ENCODE measurements around the gene SPATS2L.

SPATS2L gene

GRCh38 chr2:200406379-200406778 is 99.9 kb downstream of the SPATS2L start:
- no peak for TF ChIP-seq CTCF (IDR thresholded peaks at IDR 0.05; ENCODE audit: insufficient read depth, low read depth, low read length, missing control alignments)
- H3K4me3 ChIP-seq (ENCODE audit: low read length): no peak overlapping the region
- DNase-seq (ENCODE audit: low read depth): no peak

GRCh38 chr2:200408428-200409316 is 102.2 kb downstream of the SPATS2L start:
- H3K4me3 ChIP-seq (ENCODE audit: low read length): no peak overlapping the region
- TF ChIP-seq CTCF (IDR thresholded peaks at IDR 0.05; ENCODE audit: insufficient read depth, low read depth, low read length, missing control alignments): no peak
- peak; percentile 69 for DNase-seq (ENCODE audit: low read depth)

GRCh38 chr2:200411831-200412230 is 105.3 kb downstream of the SPATS2L start:
- no peak overlapping the region for H3K4me3 ChIP-seq (ENCODE audit: low read length)
- DNase-seq (ENCODE audit: low read depth): no peak
- no peak for TF ChIP-seq CTCF (IDR thresholded peaks at IDR 0.05; ENCODE audit: insufficient read depth, low read depth, low read length, missing control alignments)

GRCh38 chr2:200414367-200414766 is 107.9 kb downstream of the SPATS2L start:
- no peak for DNase-seq (ENCODE audit: low read depth)
- no peak overlapping the region for H3K4me3 ChIP-seq (ENCODE audit: low read length)
- no peak for TF ChIP-seq CTCF (IDR thresholded peaks at IDR 0.05; ENCODE audit: insufficient read depth, low read depth, low read length, missing control alignments)

GRCh38 chr2:200415455-200415854 is 109.0 kb downstream of the SPATS2L start:
- no peak overlapping the region for H3K4me3 ChIP-seq (ENCODE audit: low read length)
- no peak for DNase-seq (ENCODE audit: low read depth)
- no peak for TF ChIP-seq CTCF (IDR thresholded peaks at IDR 0.05; ENCODE audit: insufficient read depth, low read depth, low read length, missing control alignments)

- TF ChIP-seq CTCF (IDR thresholded peaks at IDR 0.05; ENCODE audit: insufficient read depth, low read depth, low read length, missing control alignments): no peak
- H3K4me3 ChIP-seq (ENCODE audit: low read length): no peak overlapping the region
- peak; percentile 41 for DNase-seq (ENCODE audit: low read depth)
Observed at GRCh38 chr2:200416878-200417277, 110.4 kb downstream of the SPATS2L start.

- no peak overlapping the region for H3K4me3 ChIP-seq (ENCODE audit: low read length)
- no peak for DNase-seq (ENCODE audit: low read depth)
- TF ChIP-seq CTCF (IDR thresholded peaks at IDR 0.05; ENCODE audit: insufficient read depth, low read depth, low read length, missing control alignments): no peak
Observed at GRCh38 chr2:200417366-200417765, 110.9 kb downstream of the SPATS2L start.
